Measurements from ENCODE around the gene MADD. TPM values are rescaled to one million over a fixed set of nuclear protein-coding genes. Genes with fewer than 3 reads are reported as not detected.

The MADD gene
- 31.2 and 53.5 TPM in 2 replicates for total RNA-seq (2014; rRNA removed; shearing (Covaris generic); ENCODE audit: low replicate concordance)

- no peaks in the 10 kb centered on the region for H3K27me3 ChIP-seq (ENCODE audit: low read length)
- H3K9me3 ChIP-seq (ENCODE audit: low read length) = no peaks in the 10 kb centered on the region
- H3K9ac ChIP-seq (ENCODE audit: low read length) = peak within 1 kb of the TSS; percentile 85
- 0 out of 2 replicates have a peak, but pooled peaks cover 3% of the 10 kb centered on the region for H3K36me3 ChIP-seq (ENCODE audit: insufficient read depth, low read length)
- peaks cover 45% of the 10 kb centered on the region for H3K79me2 ChIP-seq (ENCODE audit: low read length)
- H3K27ac ChIP-seq (ENCODE audit: low read length) = peak within 1 kb of the TSS; percentile 86
- H3K4me1 ChIP-seq (ENCODE audit: low read length) = peaks cover 55% of the 10 kb centered on the region
- peaks cover 40% of the 10 kb centered on the region for H4K20me1 ChIP-seq (ENCODE audit: insufficient read depth, low read depth, low read length)
- peak within 1 kb of the TSS; percentile 84 for H3K4me2 ChIP-seq (ENCODE audit: low read depth, low read length, poor library complexity, severe bottlenecking)
- H2AFZ ChIP-seq (ENCODE audit: low read length) = peak within 1 kb of the TSS; percentile 68
- peak; percentile 96 for DNase-seq
- H3K4me3 ChIP-seq (ENCODE audit: low read length) = peak within 1 kb of the TSS; percentile 78
- H3K9me2 ChIP-seq (replicated peaks; ENCODE audit: insufficient read depth, low read length) = no peaks in the 10 kb centered on the region
Measured at GRCh38 chr11:47269829-47270305, at the start of gene MADD. MADD (plus strand) TSS chr11:47270133.

DNA sequence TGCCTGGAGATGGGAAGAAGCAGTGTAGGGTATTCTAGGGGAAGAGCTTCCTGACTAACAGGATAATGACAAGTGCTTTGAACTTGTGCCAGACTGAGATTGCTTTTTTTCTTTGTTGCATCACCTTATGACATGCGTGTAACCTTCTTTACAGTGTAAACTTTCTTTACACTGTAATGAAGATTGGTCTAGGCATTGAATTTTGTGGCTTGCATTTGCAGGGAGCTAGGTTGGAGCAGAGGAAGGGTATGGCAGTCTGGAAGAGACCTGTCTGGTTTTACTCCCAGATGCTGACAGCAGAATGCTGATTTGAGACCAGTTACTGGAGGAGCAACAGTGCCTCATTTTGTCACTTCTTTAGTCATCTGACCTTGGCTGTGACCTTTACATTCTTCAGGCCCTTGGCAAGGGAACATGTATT is 49.5 kb upstream of the MADD start:
- H3K4me3 ChIP-seq (ENCODE audit: low read length) = no peak overlapping the region
- H3K79me2 ChIP-seq (ENCODE audit: low read length) = peaks cover 20% of the 10 kb centered on the region
- peaks cover 31% of the 10 kb centered on the region for H3K4me1 ChIP-seq (ENCODE audit: low read length)
- no peaks in the 10 kb centered on the region for H3K9me2 ChIP-seq (replicated peaks; ENCODE audit: insufficient read depth, low read length)
- no peaks in the 10 kb centered on the region for H3K27me3 ChIP-seq (ENCODE audit: low read length)
- H3K36me3 ChIP-seq (ENCODE audit: insufficient read depth, low read length) = no peaks in the 10 kb centered on the region
- H3K27ac ChIP-seq (ENCODE audit: low read length) = no peak overlapping the region
- H4K20me1 ChIP-seq (ENCODE audit: insufficient read depth, low read depth, low read length) = no peaks in the 10 kb centered on the region
- no peaks in the 10 kb centered on the region for H3K9me3 ChIP-seq (ENCODE audit: low read length)
- H2AFZ ChIP-seq (ENCODE audit: low read length) = no peak overlapping the region
- H3K9ac ChIP-seq (ENCODE audit: low read length) = no peak overlapping the region
- DNase-seq = no peak
- no peak overlapping the region for H3K4me2 ChIP-seq (ENCODE audit: low read depth, low read length, poor library complexity, severe bottlenecking)

DNA sequence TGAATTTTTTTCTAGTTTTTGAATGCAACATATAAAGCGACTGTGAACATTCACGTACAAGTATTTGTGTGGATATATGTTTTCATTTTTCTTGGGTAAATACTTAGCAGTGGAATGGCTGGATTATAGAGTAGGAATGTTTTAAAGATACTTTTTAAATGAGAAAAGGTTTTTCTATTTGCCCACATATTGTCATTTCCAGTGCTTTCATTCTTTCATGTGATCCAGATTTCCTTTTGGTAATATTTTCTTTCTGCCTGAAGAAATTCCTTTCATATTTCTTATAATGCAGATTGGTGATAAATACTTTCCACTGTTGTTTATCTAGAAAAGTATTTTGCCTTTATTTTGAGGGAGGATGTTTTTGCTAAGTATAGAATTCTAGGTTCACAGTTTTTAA is 47.2 kb upstream of the MADD start:
- Histone ChIP-seq H3K4me2 (ENCODE audit: low read depth, low read length, poor library complexity, severe bottlenecking) (no peak overlapping the region), H4K20me1 (ENCODE audit: insufficient read depth, low read depth, low read length) (no peaks in the 10 kb centered on the region), H2AFZ (ENCODE audit: low read length) (no peak overlapping the region), H3K36me3 (ENCODE audit: insufficient read depth, low read length) (0 out of 2 replicates have a peak, but pooled peaks cover 4% of the 10 kb centered on the region), H3K9me2 (replicated peaks; ENCODE audit: insufficient read depth, low read length) (no peaks in the 10 kb centered on the region), H3K4me1 (ENCODE audit: low read length) (peaks cover 16% of the 10 kb centered on the region), H3K9ac (ENCODE audit: low read length) (no peak overlapping the region), H3K27ac (ENCODE audit: low read length) (no peak overlapping the region), H3K79me2 (ENCODE audit: low read length) (0 out of 2 replicates have a peak, but pooled peaks cover 7% of the 10 kb centered on the region), H3K27me3 (ENCODE audit: low read length) (no peaks in the 10 kb centered on the region), H3K4me3 (ENCODE audit: low read length) (no peak overlapping the region), H3K9me3 (ENCODE audit: low read length) (no peaks in the 10 kb centered on the region)
- DNase-seq = no peak

- no peaks in the 10 kb centered on the region for H3K9me2 ChIP-seq (replicated peaks; ENCODE audit: insufficient read depth, low read length)
- H3K4me2 ChIP-seq (ENCODE audit: low read depth, low read length, poor library complexity, severe bottlenecking) = no peak overlapping the region
- 0 out of 2 replicates have a peak, but pooled peaks cover 4% of the 10 kb centered on the region for H3K36me3 ChIP-seq (ENCODE audit: insufficient read depth, low read length)
- no peaks in the 10 kb centered on the region for H3K9me3 ChIP-seq (ENCODE audit: low read length)
- no peaks in the 10 kb centered on the region for H4K20me1 ChIP-seq (ENCODE audit: insufficient read depth, low read depth, low read length)
- DNase-seq = no peak
- H3K27me3 ChIP-seq (ENCODE audit: low read length) = no peaks in the 10 kb centered on the region
- no peak overlapping the region for H3K27ac ChIP-seq (ENCODE audit: low read length)
- no peak overlapping the region for H3K9ac ChIP-seq (ENCODE audit: low read length)
- H2AFZ ChIP-seq (ENCODE audit: low read length) = no peak overlapping the region
- H3K79me2 ChIP-seq (ENCODE audit: low read length) = no peaks in the 10 kb centered on the region
- no peak overlapping the region for H3K4me3 ChIP-seq (ENCODE audit: low read length)
- peaks cover 9% of the 10 kb centered on the region for H3K4me1 ChIP-seq (ENCODE audit: low read length)
Measured at GRCh38 chr11:47225552-47226400, 44.2 kb upstream of the MADD start.

DNA sequence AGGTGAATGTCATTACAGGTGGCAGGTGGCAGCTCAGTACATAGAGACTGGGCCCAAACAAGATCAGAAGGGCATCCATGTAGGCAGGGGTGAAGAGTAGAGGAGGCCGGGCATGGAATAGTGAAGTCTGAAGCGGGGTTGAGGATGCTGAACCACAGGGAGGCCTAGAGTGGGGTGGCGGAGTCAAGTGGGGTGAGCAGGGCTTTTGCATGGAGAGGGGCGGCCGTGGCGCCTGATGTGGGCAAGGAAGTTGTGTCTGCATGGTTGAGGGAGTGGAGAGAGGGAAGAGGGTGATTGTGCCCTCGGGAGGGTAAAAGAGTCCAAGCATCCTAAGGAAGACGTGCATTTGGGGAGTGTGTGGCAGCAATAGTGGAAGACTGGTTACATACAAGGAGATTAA is 40.8 kb upstream of the MADD start:
- no peaks in the 10 kb centered on the region for H3K79me2 ChIP-seq (ENCODE audit: low read length)
- no peaks in the 10 kb centered on the region for H3K27me3 ChIP-seq (ENCODE audit: low read length)
- no peak overlapping the region for H3K9ac ChIP-seq (ENCODE audit: low read length)
- H3K9me2 ChIP-seq (replicated peaks; ENCODE audit: insufficient read depth, low read length) = no peaks in the 10 kb centered on the region
- no peaks in the 10 kb centered on the region for H3K9me3 ChIP-seq (ENCODE audit: low read length)
- no peak for DNase-seq
- H3K36me3 ChIP-seq (ENCODE audit: insufficient read depth, low read length) = 0 out of 2 replicates have a peak, but pooled peaks cover 4% of the 10 kb centered on the region
- no peak overlapping the region for H3K4me2 ChIP-seq (ENCODE audit: low read depth, low read length, poor library complexity, severe bottlenecking)
- H3K4me1 ChIP-seq (ENCODE audit: low read length) = peaks cover 12% of the 10 kb centered on the region
- H3K4me3 ChIP-seq (ENCODE audit: low read length) = no peak overlapping the region
- no peak overlapping the region for H3K27ac ChIP-seq (ENCODE audit: low read length)
- no peak overlapping the region for H2AFZ ChIP-seq (ENCODE audit: low read length)
- no peaks in the 10 kb centered on the region for H4K20me1 ChIP-seq (ENCODE audit: insufficient read depth, low read depth, low read length)

DNA sequence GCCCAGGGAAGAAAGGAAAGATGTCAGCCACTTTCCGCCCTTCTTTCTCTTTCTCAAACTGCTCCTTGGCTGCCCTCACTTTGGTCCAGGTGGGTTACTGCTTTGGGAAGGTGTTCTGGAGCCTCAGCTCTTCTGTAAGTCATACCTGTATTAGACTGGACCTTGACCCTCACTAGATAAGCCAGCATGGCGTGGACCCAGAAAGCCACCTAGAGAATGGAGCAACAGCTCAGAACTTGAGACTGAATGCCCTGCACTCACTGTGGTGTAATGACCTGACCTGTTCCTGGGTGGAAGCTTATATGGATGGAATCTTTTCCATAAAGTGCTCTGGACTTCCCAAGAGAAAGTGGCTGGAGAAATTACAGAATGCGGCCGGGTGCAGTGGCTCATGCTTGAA is 36.9 kb upstream of the MADD start:
- no peak overlapping the region for H3K27ac ChIP-seq (ENCODE audit: low read length)
- no peaks in the 10 kb centered on the region for H4K20me1 ChIP-seq (ENCODE audit: insufficient read depth, low read depth, low read length)
- no peaks in the 10 kb centered on the region for H3K27me3 ChIP-seq (ENCODE audit: low read length)
- H3K36me3 ChIP-seq (ENCODE audit: insufficient read depth, low read length) = no peaks in the 10 kb centered on the region; the same call in 1 of the 2 replicates
- H2AFZ ChIP-seq (ENCODE audit: low read length) = no peak overlapping the region
- peaks cover 22% of the 10 kb centered on the region for H3K4me1 ChIP-seq (ENCODE audit: low read length)
- DNase-seq = no peak
- no peak overlapping the region for H3K9ac ChIP-seq (ENCODE audit: low read length)
- no peaks in the 10 kb centered on the region for H3K79me2 ChIP-seq (ENCODE audit: low read length)
- no peaks in the 10 kb centered on the region for H3K9me2 ChIP-seq (replicated peaks; ENCODE audit: insufficient read depth, low read length)
- H3K9me3 ChIP-seq (ENCODE audit: low read length) = no peaks in the 10 kb centered on the region
- H3K4me3 ChIP-seq (ENCODE audit: low read length) = no peak overlapping the region
- no peak overlapping the region for H3K4me2 ChIP-seq (ENCODE audit: low read depth, low read length, poor library complexity, severe bottlenecking)

- peak; percentile 82 for DNase-seq
- Histone ChIP-seq H3K4me2 (ENCODE audit: low read depth, low read length, poor library complexity, severe bottlenecking) (no peak overlapping the region), H3K4me1 (ENCODE audit: low read length) (peaks cover 22% of the 10 kb centered on the region), H4K20me1 (ENCODE audit: insufficient read depth, low read depth, low read length) (no peaks in the 10 kb centered on the region), H3K79me2 (ENCODE audit: low read length) (no peaks in the 10 kb centered on the region), H3K27me3 (ENCODE audit: low read length) (no peaks in the 10 kb centered on the region), H3K9me3 (ENCODE audit: low read length) (no peaks in the 10 kb centered on the region), H3K4me3 (ENCODE audit: low read length) (no peak overlapping the region), H2AFZ (ENCODE audit: low read length) (no peak overlapping the region), H3K27ac (ENCODE audit: low read length) (no peak overlapping the region), H3K9ac (ENCODE audit: low read length) (no peak overlapping the region), H3K36me3 (ENCODE audit: insufficient read depth, low read length) (peaks cover 6% of the 10 kb centered on the region; the same call in 1 of the 2 replicates), H3K9me2 (replicated peaks; ENCODE audit: insufficient read depth, low read length) (no peaks in the 10 kb centered on the region)
Measured at GRCh38 chr11:47233989-47234668, 35.8 kb upstream of the MADD start.

GRCh38 chr11:47234669-47235100 is 35.2 kb upstream of the MADD start:
- no peak overlapping the region for H3K9ac ChIP-seq (ENCODE audit: low read length)
- no peaks in the 10 kb centered on the region for H3K79me2 ChIP-seq (ENCODE audit: low read length)
- H3K9me2 ChIP-seq (replicated peaks; ENCODE audit: insufficient read depth, low read length) = no peaks in the 10 kb centered on the region
- peaks cover 22% of the 10 kb centered on the region for H3K4me1 ChIP-seq (ENCODE audit: low read length)
- no peak for DNase-seq
- no peak overlapping the region for H3K4me3 ChIP-seq (ENCODE audit: low read length)
- no peak overlapping the region for H2AFZ ChIP-seq (ENCODE audit: low read length)
- H3K27ac ChIP-seq (ENCODE audit: low read length) = no peak overlapping the region
- no peaks in the 10 kb centered on the region for H3K9me3 ChIP-seq (ENCODE audit: low read length)
- no peaks in the 10 kb centered on the region for H3K27me3 ChIP-seq (ENCODE audit: low read length)
- peaks cover 12% of the 10 kb centered on the region; the same call in 1 of the 2 replicates for H3K36me3 ChIP-seq (ENCODE audit: insufficient read depth, low read length)
- no peaks in the 10 kb centered on the region for H4K20me1 ChIP-seq (ENCODE audit: insufficient read depth, low read depth, low read length)
- H3K4me2 ChIP-seq (ENCODE audit: low read depth, low read length, poor library complexity, severe bottlenecking) = no peak overlapping the region

All from Karpas-422 (cell line).